ENCODE data around the gene TICAM1. TPM values are rescaled to one million over a fixed set of nuclear protein-coding genes. Genes with fewer than 3 reads are reported as not detected.
A peak's percentile ranks its signal among the peaks of the same experiment; 100 is the strongest.

The TICAM1 gene
- total and polyA plus RNA-seq, 2 of the 13 experiments (the other 11 are each of a cell fraction or from before 2014, with no cell fraction given): 0.33 to 0.95 TPM

GRCh38 chr19:4768934-4769777, 62.4 kb downstream of the TICAM1 start (continued):
- TF ChIP-seq ZNF317 (CRISPR knock-in tag; IDR thresholded peaks at IDR 0.05) (peak; percentile 98), CREB3 (CRISPR knock-in tag; IDR thresholded peaks at IDR 0.05) (peak; percentile 100), ZNF577 (CRISPR knock-in tag; IDR thresholded peaks at IDR 0.05; ENCODE audit: borderline replicate concordance, low read depth) (peak; percentile 100), ARID4A (CRISPR knock-in tag; IDR thresholded peaks at IDR 0.05; ENCODE audit: borderline replicate concordance) (peak; percentile 100), ZNF263 (CRISPR knock-in tag; IDR thresholded peaks at IDR 0.05) (peak; percentile 96), NBN (conservative IDR thresholded peaks at IDR 0.05) (no peak), ATF4 (CRISPR knock-in tag; IDR thresholded peaks at IDR 0.05) (peak in 1 of 2 experiments; percentile 95; a peak in 2 of 4 replicates), ZNF136 (CRISPR knock-in tag; IDR thresholded peaks at IDR 0.05; ENCODE audit: low read depth) (peak; percentile 100), ELK4 (CRISPR knock-in tag; IDR thresholded peaks at IDR 0.05; ENCODE audit: borderline replicate concordance) (peak; percentile 100; the same call in 1 of the 2 replicates), REXO4 (CRISPR knock-in tag; IDR thresholded peaks at IDR 0.05; ENCODE audit: borderline replicate concordance) (peak; percentile 100), ZNF740 (CRISPR knock-in tag; IDR thresholded peaks at IDR 0.05) (peak; percentile 96), ZNF33A (CRISPR knock-in tag; IDR thresholded peaks at IDR 0.05; ENCODE audit: borderline replicate concordance) (peak; percentile 100)
- TF ChIP-seq, protein P1, sequence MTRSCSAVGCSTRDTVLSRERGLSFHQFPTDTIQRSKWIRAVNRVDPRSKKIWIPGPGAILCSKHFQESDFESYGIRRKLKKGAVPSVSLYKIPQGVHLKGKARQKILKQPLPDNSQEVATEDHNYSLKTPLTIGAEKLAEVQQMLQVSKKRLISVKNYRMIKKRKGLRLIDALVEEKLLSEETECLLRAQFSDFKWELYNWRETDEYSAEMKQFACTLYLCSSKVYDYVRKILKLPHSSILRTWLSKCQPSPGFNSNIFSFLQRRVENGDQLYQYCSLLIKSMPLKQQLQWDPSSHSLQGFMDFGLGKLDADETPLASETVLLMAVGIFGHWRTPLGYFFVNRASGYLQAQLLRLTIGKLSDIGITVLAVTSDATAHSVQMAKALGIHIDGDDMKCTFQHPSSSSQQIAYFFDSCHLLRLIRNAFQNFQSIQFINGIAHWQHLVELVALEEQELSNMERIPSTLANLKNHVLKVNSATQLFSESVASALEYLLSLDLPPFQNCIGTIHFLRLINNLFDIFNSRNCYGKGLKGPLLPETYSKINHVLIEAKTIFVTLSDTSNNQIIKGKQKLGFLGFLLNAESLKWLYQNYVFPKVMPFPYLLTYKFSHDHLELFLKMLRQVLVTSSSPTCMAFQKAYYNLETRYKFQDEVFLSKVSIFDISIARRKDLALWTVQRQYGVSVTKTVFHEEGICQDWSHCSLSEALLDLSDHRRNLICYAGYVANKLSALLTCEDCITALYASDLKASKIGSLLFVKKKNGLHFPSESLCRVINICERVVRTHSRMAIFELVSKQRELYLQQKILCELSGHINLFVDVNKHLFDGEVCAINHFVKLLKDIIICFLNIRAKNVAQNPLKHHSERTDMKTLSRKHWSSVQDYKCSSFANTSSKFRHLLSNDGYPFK (CRISPR knock-in tag; IDR thresholded peaks at IDR 0.05; ENCODE audit: borderline replicate concordance): peak; percentile 98
- TF ChIP-seq, protein P2, sequence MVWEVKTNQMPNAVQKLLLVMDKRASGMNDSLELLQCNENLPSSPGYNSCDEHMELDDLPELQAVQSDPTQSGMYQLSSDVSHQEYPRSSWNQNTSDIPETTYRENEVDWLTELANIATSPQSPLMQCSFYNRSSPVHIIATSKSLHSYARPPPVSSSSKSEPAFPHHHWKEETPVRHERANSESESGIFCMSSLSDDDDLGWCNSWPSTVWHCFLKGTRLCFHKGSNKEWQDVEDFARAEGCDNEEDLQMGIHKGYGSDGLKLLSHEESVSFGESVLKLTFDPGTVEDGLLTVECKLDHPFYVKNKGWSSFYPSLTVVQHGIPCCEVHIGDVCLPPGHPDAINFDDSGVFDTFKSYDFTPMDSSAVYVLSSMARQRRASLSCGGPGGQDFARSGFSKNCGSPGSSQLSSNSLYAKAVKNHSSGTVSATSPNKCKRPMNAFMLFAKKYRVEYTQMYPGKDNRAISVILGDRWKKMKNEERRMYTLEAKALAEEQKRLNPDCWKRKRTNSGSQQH (CRISPR knock-in tag; IDR thresholded peaks at IDR 0.05; ENCODE audit: low read depth): peak; percentile 100

Measured in HepG2 (cell line).